Measurements from ENCODE around the gene TCFL5.
A peak's percentile ranks its signal among the peaks of the same experiment; 100 is the strongest.

Gene TCFL5

GRCh38 chr20:62840244-62841197 is 21.1 kb downstream of the TCFL5 start:
- 0 out of 2 replicates have a peak overlapping the region, but pooled peaks have one; percentile 28 for H3K27ac ChIP-seq
- TF ChIP-seq ZFX (IDR thresholded peaks at IDR 0.05; ENCODE audit: borderline replicate concordance) (no peak), CTCF (IDR thresholded peaks at IDR 0.05) (no peak)

DNA sequence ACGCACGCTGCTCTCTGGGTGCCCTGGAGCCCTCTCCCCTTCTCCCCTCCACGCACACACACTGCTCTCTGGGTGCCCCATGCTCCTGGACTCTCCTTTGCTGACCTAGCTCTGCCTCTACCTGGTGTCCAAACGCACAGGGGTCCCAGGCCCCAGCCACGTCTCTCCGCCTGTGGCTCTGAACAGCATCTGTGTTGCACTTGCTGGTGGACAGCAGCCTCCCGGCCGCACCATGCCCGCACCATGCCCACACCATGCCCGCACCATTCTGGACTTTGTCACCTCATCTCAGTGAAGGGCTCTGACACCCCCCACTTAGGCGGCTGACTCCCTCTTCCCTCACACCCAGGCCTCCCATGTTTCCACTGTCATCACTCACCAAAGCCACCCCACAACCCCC is 21.8 kb downstream of the TCFL5 start:
- no peak for TF ChIP-seq CTCF (IDR thresholded peaks at IDR 0.05)
- no peak for TF ChIP-seq ZFX (IDR thresholded peaks at IDR 0.05; ENCODE audit: borderline replicate concordance)

GRCh38 chr20:62839261-62839660 is 22.4 kb downstream of the TCFL5 start:
- H3K27ac ChIP-seq: no peak overlapping the region

More for the DNA sequence above, 21.8 kb downstream of the TCFL5 start:
- H3K27ac ChIP-seq: no peak overlapping the region

GRCh38 chr20:62838128-62838891 is 23.3 kb downstream of the TCFL5 start:
- no peak for TF ChIP-seq CTCF (IDR thresholded peaks at IDR 0.05)
- TF ChIP-seq ZFX (IDR thresholded peaks at IDR 0.05; ENCODE audit: borderline replicate concordance): no peak
- no peak overlapping the region for H3K27ac ChIP-seq

More at GRCh38 chr20:62839261-62839660, 22.4 kb downstream of the TCFL5 start:
- no peak for TF ChIP-seq CTCF (IDR thresholded peaks at IDR 0.05)
- no peak for TF ChIP-seq ZFX (IDR thresholded peaks at IDR 0.05; ENCODE audit: borderline replicate concordance)

DNA sequence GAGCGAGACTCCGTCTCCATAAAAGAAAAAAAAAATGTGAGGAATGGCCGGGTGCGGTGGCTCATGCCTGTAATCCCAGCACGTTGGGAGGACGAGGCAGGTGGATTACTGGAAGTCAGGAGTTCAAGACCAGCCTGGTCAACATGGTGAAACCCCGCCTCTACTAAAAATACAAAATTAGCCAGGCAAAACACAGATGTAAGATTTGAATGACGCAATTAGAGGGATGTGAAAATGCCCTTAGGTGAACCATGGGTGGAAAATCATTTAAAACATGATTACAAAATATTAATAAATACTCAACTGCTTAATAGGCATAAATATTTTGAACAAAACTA is 23.9 kb downstream of the TCFL5 start:
- no peak for TF ChIP-seq ZFX (IDR thresholded peaks at IDR 0.05; ENCODE audit: borderline replicate concordance)
- no peak for TF ChIP-seq CTCF (IDR thresholded peaks at IDR 0.05)
- no peak overlapping the region for H3K27ac ChIP-seq

DNA sequence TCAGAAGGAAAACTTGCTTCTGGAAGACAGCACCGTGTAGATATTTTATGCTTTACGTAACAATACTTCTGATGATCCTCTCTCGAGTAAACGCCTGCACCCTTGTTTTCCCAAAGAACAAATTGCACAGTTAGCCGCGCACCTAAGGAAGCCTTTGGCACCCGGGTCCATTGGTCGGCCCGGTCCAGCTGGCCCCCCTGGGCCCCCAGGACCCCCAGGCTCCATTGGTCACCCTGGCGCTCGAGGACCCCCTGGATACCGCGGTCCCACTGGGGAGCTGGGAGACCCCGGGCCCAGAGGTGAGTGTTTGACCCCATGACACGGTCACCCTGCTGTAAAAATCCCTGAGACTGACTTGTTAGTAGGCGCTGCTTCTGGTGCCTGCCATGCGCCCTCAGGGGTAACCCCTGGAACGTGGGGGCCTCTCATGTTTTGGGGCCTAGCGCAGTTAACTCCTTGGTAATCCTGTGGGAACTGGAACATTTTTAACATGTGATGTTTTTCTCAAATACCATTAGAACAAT is 24.6 kb downstream of the TCFL5 start:
- peak overlapping the region; percentile 64 for H3K27ac ChIP-seq
- TF ChIP-seq ZFX (IDR thresholded peaks at IDR 0.05; ENCODE audit: borderline replicate concordance): no peak
- TF ChIP-seq CTCF (IDR thresholded peaks at IDR 0.05): no peak
